HG03571 (cell line): ENCODE results near the gene TRIM74.
"Not testable (repeated sequence)": the region's sequence is repeated elsewhere in the genome, so short reads cannot be mapped to it uniquely, and the experiment has no call there.

Experiments
- ATAC-seq: cut with Tn5 transposase; IDR thresholded peaks from one replicate; pipeline ENCODE4 v1.9.1; 2021; ENCODE audit not compliant: unreplicated experiment

Gene TRIM74

DNA sequence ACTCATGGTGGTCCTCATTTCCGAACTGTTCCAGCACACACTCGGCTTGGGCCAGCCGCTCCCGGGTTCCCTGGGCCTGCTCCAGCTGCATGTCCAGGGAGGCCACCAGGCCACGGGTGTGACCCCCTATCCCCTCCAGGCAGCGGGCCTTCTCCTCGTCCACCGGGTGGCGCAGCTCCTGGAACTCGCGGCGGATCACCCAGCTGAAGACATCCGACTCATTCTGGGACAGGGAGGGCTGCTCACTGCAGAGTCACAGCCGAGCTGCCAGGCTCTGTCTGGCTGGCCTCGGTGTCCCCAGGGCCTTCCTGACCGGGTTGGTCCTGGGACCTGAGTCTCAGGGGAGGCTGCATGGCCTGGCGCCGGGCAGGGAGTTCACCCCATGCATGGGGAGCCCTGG, 9.2 kb downstream of the TRIM74 start:
- ATAC-seq, result not testable (repeated sequence)

- ATAC-seq, result peak; percentile 88
Measured at GRCh38 chr7:72954563-72955198, 14.6 kb downstream of the TRIM74 start.

- ATAC-seq, result peak; percentile 59
Measured at GRCh38 chr7:72953901-72954562, 15.2 kb downstream of the TRIM74 start.

GRCh38 chr7:72950432-72950831, 18.8 kb downstream of the TRIM74 start:
- not testable (repeated sequence) for ATAC-seq

- ATAC-seq, result not testable (repeated sequence)
Measured at GRCh38 chr7:72949686-72950085, 19.6 kb downstream of the TRIM74 start.

- not testable (repeated sequence) for ATAC-seq
Measured at GRCh38 chr7:72949276-72949675, 20.0 kb downstream of the TRIM74 start.

- ATAC-seq, result not testable (repeated sequence)
Measured at GRCh38 chr7:72948714-72949113, 20.6 kb downstream of the TRIM74 start.

DNA sequence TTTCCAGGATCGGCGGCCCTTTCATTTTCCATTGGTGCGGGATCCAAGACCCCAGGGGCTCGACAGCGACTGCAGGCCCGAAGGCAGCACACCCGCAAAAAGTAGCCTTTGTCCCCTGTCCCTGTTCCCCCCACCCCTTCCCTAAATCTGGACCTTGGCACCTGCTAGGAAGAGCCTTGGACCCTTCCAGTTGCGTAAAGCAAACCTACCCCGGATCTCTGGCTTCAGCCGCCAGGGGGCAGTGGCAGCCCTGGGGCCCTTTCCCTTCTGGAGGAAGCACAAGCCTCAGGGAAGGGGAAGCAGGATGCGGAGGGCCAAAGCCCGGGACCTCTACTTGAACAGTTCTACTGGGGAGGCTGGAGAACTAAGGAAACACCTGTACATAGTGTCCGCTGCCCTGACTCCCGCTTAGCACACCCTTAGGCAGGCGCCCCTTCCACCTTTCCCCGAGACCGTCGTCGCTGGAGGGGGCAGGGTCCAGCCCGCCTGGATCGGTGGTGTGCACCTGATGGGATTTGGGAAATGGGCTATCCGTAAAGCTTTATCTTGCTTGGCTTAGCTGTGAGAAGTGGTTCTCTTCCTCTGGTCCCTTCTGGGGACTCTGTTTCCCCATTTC, 23.0 kb downstream of the TRIM74 start:
- ATAC-seq, result not testable (repeated sequence)

DNA sequence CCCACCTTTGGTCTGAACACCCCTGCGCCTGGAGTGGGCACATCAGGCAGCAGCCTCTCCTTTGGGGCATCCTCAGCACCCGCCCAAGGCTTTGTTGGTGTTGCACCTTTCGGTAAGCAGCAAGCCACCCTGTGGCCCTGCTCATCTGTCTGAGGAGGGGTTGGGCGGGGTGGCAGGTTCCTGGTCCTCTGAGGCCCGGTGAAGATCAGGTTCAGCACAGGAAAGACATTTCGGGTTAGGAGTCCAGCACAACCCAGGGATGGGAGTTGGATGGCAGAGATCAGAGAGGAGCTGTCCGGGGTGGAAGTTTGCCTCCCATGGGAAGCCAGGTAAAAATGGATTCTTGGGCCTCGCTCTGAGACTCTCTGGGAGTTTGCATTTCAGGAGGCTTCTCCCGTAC, 23.7 kb downstream of the TRIM74 start:
- ATAC-seq, result not testable (repeated sequence)

- ATAC-seq, result not testable (repeated sequence)
Measured at GRCh38 chr7:72944937-72945336, 24.3 kb downstream of the TRIM74 start.

- ATAC-seq, result not testable (repeated sequence)
Measured at GRCh38 chr7:72942956-72943355, 26.3 kb downstream of the TRIM74 start.

- not testable (repeated sequence) for ATAC-seq
Measured at GRCh38 chr7:72942022-72942705, 27.1 kb downstream of the TRIM74 start.

DNA sequence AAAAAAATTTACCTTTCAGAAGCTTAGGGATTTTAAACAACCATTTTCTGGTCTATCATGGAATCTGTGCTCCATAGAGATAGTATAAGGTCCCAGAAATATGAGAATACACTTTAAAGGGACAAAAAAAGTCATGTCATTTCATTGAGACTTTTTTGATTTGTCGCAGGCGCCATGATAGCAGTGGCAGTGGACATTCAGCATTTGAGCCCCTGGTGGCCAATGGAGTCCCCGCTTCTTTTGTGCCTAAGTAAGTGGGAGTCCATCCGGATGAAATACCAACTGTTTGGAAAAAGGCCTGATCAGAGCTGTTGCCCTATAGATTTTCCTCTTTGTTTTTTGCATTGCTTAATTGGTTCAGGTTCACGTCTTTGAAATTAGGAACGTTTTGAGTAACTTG, 41.0 kb downstream of the TRIM74 start:
- not testable (repeated sequence) for ATAC-seq

GRCh38 chr7:72927791-72928190, 41.5 kb downstream of the TRIM74 start:
- ATAC-seq, result not testable (repeated sequence)

DNA sequence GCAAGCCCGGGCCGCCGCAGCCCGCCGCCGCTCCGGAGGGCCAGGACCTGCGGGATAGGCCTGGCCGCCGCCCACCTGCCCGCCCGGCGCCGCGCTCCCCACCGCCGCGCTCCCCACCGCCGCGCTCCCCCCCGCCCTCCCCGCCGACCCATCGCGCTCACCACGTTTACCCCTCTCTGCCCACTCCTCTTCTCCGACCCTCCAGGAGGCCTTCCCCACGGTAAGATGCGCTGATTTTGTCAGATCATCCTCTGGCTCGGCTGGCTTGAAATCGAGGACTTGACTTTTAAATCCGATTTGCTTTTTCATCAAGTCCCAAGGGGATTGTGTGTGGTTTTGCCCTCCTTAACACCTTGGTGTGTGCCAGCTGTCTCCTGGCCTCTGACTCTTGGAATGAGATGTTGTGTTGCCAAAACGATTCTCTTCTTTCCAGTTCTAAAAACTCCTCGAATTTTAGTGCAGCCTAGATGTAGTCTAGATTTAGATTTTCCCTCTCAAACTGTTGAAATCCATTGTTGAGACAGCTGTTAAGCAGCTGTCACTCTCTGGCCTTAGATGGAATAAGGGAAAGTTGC, 43.6 kb downstream of the TRIM74 start:
- no peak for ATAC-seq

DNA sequence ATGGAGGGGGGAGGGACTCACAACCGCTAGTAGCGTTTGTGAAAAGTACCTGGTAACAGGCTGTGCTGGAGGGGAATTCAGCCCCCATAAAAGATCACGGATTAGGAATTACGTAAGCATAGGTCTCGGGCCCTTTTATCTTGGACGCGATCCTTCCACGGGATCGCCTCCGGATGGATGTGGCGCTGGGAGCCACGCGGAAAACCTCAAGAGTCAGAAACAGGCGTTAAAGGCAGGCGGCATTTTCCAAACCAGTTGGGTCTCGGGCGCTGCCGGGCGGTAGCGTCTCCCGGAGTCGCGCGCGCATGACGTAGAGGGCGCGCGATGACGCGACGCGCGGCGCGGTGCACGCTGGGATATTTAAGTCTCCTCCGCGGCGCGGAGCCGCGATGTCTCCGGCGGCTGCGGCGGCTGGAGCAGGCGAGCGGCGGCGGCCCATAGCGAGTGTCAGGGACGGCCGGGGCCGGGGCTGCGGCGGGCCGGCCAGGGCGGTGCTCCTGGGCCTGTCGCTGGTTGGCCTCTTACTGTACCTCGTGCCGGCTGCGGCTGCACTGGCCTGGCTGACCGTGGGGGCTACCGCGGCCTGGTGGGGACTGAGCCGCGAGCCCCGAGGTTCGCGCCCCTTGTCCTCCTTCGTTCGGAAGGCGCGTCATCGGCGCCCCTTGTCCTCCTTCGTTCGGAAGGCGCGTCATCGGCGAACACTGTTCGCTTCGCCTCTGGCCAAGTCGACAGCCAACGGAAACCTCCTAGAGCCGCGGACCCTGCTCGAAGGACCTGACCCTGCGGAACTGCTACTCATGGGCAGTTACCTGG, 44.3 kb downstream of the TRIM74 start, which contains the start of gene POM121:
POM121 (plus strand) TSS at position 363 of the 813 bp plus-strand sequence; CDS start at position 390, 27 bp downstream.
- ATAC-seq, result peak; percentile 67

- peak; percentile 9 for ATAC-seq
Measured at GRCh38 chr7:72924386-72924732, 44.9 kb downstream of the TRIM74 start.

DNA sequence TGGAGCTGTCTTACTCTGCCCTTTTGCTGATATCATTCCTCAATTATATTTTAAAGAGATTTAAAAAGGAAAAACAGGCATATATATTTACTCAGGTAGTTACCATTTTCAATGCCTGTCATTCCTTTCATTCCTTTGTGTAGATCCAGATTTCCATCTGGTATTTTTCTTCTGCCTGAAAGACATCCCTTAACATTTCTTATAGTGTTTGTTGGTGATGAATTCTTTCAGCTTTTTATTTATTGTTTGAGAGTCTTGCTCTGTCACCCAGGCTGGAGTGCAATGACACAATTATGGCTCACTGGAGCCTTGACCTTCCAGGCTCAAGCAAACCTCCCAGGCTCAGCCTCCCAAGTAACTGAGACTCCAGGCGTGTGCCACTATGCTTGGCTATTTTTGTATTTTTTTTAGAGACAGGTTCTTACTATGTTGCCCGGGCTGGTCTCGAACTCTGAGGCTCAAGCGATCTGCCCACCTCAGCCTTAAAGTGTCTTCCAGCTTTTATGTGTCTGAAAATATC, 50.0 kb downstream of the TRIM74 start:
- no peak for ATAC-seq

- peak; percentile 66 for ATAC-seq
Measured at GRCh38 chr7:72914756-72915525, 54.3 kb downstream of the TRIM74 start.
